ENCODE results near the gene HSD3B7. TPM values are rescaled to one million over a fixed set of nuclear protein-coding genes. Genes with fewer than 3 reads are reported as not detected.

Gene HSD3B7
- polyA plus RNA-seq, 1 donor (not counting 4 experiments of a cell fraction or from before 2014, with no cell fraction given) = 2.0 TPM

GRCh38 chr16:31008149-31008548, 23.1 kb downstream of the HSD3B7 start:
- H3K9me1 ChIP-seq (ENCODE audit: control insufficient read depth, extremely low read depth, insufficient read depth, low read length) = no peaks in the 10 kb centered on the region
- no peak overlapping the region for H3K4me3 ChIP-seq (ENCODE audit: control insufficient read depth in 2 of 3, extremely low read depth in 1 of 3, insufficient read depth in 2 of 3, low read depth in 1 of 3, low read length in 3 of 3)
- DNase-seq (ENCODE audit: low read depth, low spot score) = no peak
- peaks cover 3% of the 10 kb centered on the region for H3K4me1 ChIP-seq (ENCODE audit: control insufficient read depth, extremely low read depth, insufficient read depth, low read length)
- no peak overlapping the region for H3K27ac ChIP-seq (ENCODE audit: control insufficient read depth, insufficient read depth, low read length)
- dilution Hi-C loops (cut with MboI; ENCODE audit: extremely low pct_ligation_motif_present, low sequenced_read_pairs) = no loop called here
- H3K36me3 ChIP-seq (ENCODE audit: control insufficient read depth in 2 of 2, extremely low read depth in 1 of 2, insufficient read depth in 2 of 2, low read length in 2 of 2) = no peaks in the 10 kb centered on the region
- H4K20me1 ChIP-seq (ENCODE audit: control insufficient read depth, extremely low read depth, insufficient read depth, low read length) = no peaks in the 10 kb centered on the region
- no peaks in the 10 kb centered on the region for H3K9me3 ChIP-seq (ENCODE audit: control insufficient read depth, low read depth, low read length)
- H2AFZ ChIP-seq (ENCODE audit: control insufficient read depth, low read length) = no peak overlapping the region
- peaks cover 28% of the 10 kb centered on the region for H3K27me3 ChIP-seq (ENCODE audit: control insufficient read depth, extremely low read depth, insufficient read depth, low read length)
- H3K4me2 ChIP-seq (ENCODE audit: control insufficient read depth, extremely low read depth, insufficient read depth, low read depth, low read length) = no peak overlapping the region
- H3K79me2 ChIP-seq (ENCODE audit: control insufficient read depth, insufficient read depth, low read length) = no peaks in the 10 kb centered on the region
- no peak for FAIRE-seq
- TF ChIP-seq, protein P1, sequence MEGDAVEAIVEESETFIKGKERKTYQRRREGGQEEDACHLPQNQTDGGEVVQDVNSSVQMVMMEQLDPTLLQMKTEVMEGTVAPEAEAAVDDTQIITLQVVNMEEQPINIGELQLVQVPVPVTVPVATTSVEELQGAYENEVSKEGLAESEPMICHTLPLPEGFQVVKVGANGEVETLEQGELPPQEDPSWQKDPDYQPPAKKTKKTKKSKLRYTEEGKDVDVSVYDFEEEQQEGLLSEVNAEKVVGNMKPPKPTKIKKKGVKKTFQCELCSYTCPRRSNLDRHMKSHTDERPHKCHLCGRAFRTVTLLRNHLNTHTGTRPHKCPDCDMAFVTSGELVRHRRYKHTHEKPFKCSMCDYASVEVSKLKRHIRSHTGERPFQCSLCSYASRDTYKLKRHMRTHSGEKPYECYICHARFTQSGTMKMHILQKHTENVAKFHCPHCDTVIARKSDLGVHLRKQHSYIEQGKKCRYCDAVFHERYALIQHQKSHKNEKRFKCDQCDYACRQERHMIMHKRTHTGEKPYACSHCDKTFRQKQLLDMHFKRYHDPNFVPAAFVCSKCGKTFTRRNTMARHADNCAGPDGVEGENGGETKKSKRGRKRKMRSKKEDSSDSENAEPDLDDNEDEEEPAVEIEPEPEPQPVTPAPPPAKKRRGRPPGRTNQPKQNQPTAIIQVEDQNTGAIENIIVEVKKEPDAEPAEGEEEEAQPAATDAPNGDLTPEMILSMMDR (optimal IDR thresholded peaks at IDR 0.05 in 1 of 3, IDR thresholded peaks at IDR 0.05 in 1 of 3, conservative IDR thresholded peaks at IDR 0.05 in 1 of 3; ENCODE audit: extremely low read depth in 1 of 3, insufficient read depth in 2 of 3, low read length in 3 of 3) = no peak
- TF ChIP-seq EZH2 (IDR thresholded peaks at IDR 0.05; ENCODE audit: low read length) = no peak
- no peak overlapping the region for H3K9ac ChIP-seq (ENCODE audit: control insufficient read depth, extremely low read depth, insufficient read depth, low read length)

- no peak overlapping the region for H3K27ac ChIP-seq (ENCODE audit: control insufficient read depth, insufficient read depth, low read length)
- peaks cover 3% of the 10 kb centered on the region for H3K4me1 ChIP-seq (ENCODE audit: control insufficient read depth, extremely low read depth, insufficient read depth, low read length)
- no peaks in the 10 kb centered on the region for H3K9me3 ChIP-seq (ENCODE audit: control insufficient read depth, low read depth, low read length)
- H4K20me1 ChIP-seq (ENCODE audit: control insufficient read depth, extremely low read depth, insufficient read depth, low read length) = no peaks in the 10 kb centered on the region
- H3K9me1 ChIP-seq (ENCODE audit: control insufficient read depth, extremely low read depth, insufficient read depth, low read length) = no peaks in the 10 kb centered on the region
- FAIRE-seq (no peak), DNase-seq (ENCODE audit: low read depth, low spot score) (no peak)
- dilution Hi-C loops (cut with MboI; ENCODE audit: extremely low pct_ligation_motif_present, low sequenced_read_pairs) = no loop called here
- H3K9ac ChIP-seq (ENCODE audit: control insufficient read depth, extremely low read depth, insufficient read depth, low read length) = no peak overlapping the region
- H3K36me3 ChIP-seq (ENCODE audit: control insufficient read depth in 2 of 2, extremely low read depth in 1 of 2, insufficient read depth in 2 of 2, low read length in 2 of 2) = no peaks in the 10 kb centered on the region
- H2AFZ ChIP-seq (ENCODE audit: control insufficient read depth, low read length) = no peak overlapping the region
- TF ChIP-seq EZH2 (IDR thresholded peaks at IDR 0.05; ENCODE audit: low read length) = no peak
- TF ChIP-seq, protein P1 (optimal IDR thresholded peaks at IDR 0.05 in 1 of 3, IDR thresholded peaks at IDR 0.05 in 1 of 3, conservative IDR thresholded peaks at IDR 0.05 in 1 of 3; ENCODE audit: extremely low read depth in 1 of 3, insufficient read depth in 2 of 3, low read length in 3 of 3) = no peak
- H3K27me3 ChIP-seq (ENCODE audit: control insufficient read depth, extremely low read depth, insufficient read depth, low read length) = peaks cover 28% of the 10 kb centered on the region
- H3K79me2 ChIP-seq (ENCODE audit: control insufficient read depth, insufficient read depth, low read length) = no peaks in the 10 kb centered on the region
- H3K4me3 ChIP-seq (ENCODE audit: control insufficient read depth in 2 of 3, extremely low read depth in 1 of 3, insufficient read depth in 2 of 3, low read depth in 1 of 3, low read length in 3 of 3) = no peak overlapping the region
- no peak overlapping the region for H3K4me2 ChIP-seq (ENCODE audit: control insufficient read depth, extremely low read depth, insufficient read depth, low read depth, low read length)
These were observed 23.5 kb downstream of the HSD3B7 start for GRCh38 chr16:31008551-31008950.
